ENCODE measurements around the gene ARFRP1.
"Not testable (repeated sequence)": the region's sequence is repeated elsewhere in the genome, so short reads cannot be mapped to it uniquely, and the experiment has no call there.

The ARFRP1 gene

GRCh38 chr20:63732118-63733095, 24.6 kb upstream of the ARFRP1 start:
- no peak for DNase-seq

- no peak for DNase-seq
Measured at GRCh38 chr20:63731410-63731809, 23.6 kb upstream of the ARFRP1 start.

- not testable (repeated sequence) for DNase-seq
Measured at GRCh38 chr20:63730189-63730733, 22.5 kb upstream of the ARFRP1 start.

- DNase-seq: not testable (repeated sequence)
Measured at GRCh38 chr20:63722967-63723622, 15.3 kb upstream of the ARFRP1 start.

GRCh38 chr20:63718996-63719395, 11.2 kb upstream of the ARFRP1 start:
- no peak for DNase-seq

- no peak for DNase-seq
Measured at GRCh38 chr20:63714858-63715257, 7.1 kb upstream of the ARFRP1 start.

- no peak for DNase-seq
Measured at GRCh38 chr20:63712191-63712590, 4.4 kb upstream of the ARFRP1 start.

- DNase-seq: no peak
Measured at GRCh38 chr20:63711085-63711645, 3.4 kb upstream of the ARFRP1 start.

- DNase-seq: no peak
Measured at GRCh38 chr20:63709149-63709527, 1.4 kb upstream of the ARFRP1 start.

GRCh38 chr20:63708301-63709148, 749 bp upstream of the ARFRP1 start:
- DNase-seq: no peak

- DNase-seq: no peak
Measured at GRCh38 chr20:63706852-63707557, 771 bp downstream of the ARFRP1 start.

- no peak for DNase-seq
Measured at GRCh38 chr20:63706027-63706695, 1.6 kb downstream of the ARFRP1 start.

- no peak for DNase-seq
Measured at GRCh38 chr20:63705232-63706026, 2.3 kb downstream of the ARFRP1 start.

GRCh38 chr20:63704749-63705117, 3.0 kb downstream of the ARFRP1 start:
- DNase-seq: no peak

- no peak for DNase-seq
Measured at GRCh38 chr20:63703976-63704748, 3.6 kb downstream of the ARFRP1 start.

GRCh38 chr20:63703471-63703975, 4.3 kb downstream of the ARFRP1 start:
- no peak for DNase-seq

GRCh38 chr20:63702751-63703470, 4.9 kb downstream of the ARFRP1 start:
- no peak for DNase-seq

- DNase-seq: no peak
Measured at GRCh38 chr20:63702036-63702665, 5.6 kb downstream of the ARFRP1 start.

Data from fibroblast of skin of abdomen (primary cell).